ENCODE results near the gene CD33. TPM values are rescaled to one million over a fixed set of nuclear protein-coding genes. Genes with fewer than 3 reads are reported as not detected.

The CD33 gene
- polyA plus RNA-seq, 1 donor from 2014 or later, result not detected

DNA sequence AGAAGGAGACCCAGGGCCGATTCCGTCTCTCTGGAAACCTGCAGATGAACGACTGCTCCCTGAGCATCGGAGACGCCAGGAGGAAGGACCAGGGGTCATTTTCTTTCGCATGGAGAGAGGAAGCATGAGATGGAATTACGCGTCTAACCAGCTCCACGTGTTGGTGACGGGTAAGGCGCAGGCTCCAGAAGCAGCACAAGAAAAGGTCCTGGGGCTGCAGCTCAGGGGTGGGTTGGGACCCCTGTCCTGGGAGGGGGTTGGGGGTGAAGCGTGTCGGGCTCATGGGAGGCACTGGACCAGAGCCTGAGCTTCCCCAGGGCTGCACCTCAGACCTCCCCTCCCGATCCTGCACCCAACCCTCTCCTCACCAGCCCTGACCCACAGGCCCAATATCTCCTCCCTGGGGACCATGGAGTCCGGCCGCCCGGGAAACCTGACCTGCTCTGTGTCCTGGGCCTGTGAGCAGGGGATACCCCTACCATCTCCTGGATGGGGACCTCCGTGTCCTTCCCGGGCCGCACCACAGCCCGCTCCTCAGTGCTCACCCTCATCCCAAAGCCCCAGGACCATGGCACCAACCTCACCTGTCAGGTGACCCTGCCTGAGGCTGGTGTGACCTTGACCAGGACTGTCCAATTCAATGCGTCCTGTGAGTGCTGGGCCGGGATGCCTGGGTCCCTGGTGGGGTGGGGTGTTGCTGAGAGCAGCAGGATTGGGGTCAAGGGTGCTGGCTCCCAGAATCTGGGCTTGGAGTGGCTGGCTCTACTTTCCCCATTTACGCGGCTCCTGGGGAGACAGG lies 39.6 kb upstream of the CD33 start:
- H3K9ac ChIP-seq (ENCODE audit: low read length), result no peak overlapping the region
- H2AFZ ChIP-seq (ENCODE audit: low read depth, low read length), result no peak overlapping the region
- H3K9me2 ChIP-seq (ENCODE audit: insufficient read depth, low read length), result no peaks in the 10 kb centered on the region
- H3F3A ChIP-seq (ENCODE audit: insufficient read depth, low read length, poor library complexity, severe bottlenecking), result no peaks in the 10 kb centered on the region
- no peak overlapping the region for H3K27ac ChIP-seq (ENCODE audit: low read length)
- TF ChIP-seq EP300 (conservative IDR thresholded peaks at IDR 0.05; ENCODE audit: poor library complexity, severe bottlenecking) (no peak), SMC3 (conservative IDR thresholded peaks at IDR 0.05; ENCODE audit: poor library complexity) (no peak), REST (IDR thresholded peaks at IDR 0.05; ENCODE audit: borderline replicate concordance) (no peak)
- TF ChIP-seq, protein P1, sequence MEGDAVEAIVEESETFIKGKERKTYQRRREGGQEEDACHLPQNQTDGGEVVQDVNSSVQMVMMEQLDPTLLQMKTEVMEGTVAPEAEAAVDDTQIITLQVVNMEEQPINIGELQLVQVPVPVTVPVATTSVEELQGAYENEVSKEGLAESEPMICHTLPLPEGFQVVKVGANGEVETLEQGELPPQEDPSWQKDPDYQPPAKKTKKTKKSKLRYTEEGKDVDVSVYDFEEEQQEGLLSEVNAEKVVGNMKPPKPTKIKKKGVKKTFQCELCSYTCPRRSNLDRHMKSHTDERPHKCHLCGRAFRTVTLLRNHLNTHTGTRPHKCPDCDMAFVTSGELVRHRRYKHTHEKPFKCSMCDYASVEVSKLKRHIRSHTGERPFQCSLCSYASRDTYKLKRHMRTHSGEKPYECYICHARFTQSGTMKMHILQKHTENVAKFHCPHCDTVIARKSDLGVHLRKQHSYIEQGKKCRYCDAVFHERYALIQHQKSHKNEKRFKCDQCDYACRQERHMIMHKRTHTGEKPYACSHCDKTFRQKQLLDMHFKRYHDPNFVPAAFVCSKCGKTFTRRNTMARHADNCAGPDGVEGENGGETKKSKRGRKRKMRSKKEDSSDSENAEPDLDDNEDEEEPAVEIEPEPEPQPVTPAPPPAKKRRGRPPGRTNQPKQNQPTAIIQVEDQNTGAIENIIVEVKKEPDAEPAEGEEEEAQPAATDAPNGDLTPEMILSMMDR (IDR thresholded peaks at IDR 0.05; ENCODE audit: poor library complexity, severe bottlenecking), result no peak
- no peak overlapping the region for H3K4me2 ChIP-seq (ENCODE audit: low read length)
- H3K4me3 ChIP-seq (ENCODE audit: low read length), result no peak overlapping the region
- H3K9me3 ChIP-seq (ENCODE audit: low read length), result peaks cover 3% of the 10 kb centered on the region
- no peaks in the 10 kb centered on the region for H4K20me1 ChIP-seq (ENCODE audit: insufficient read depth)
- no peaks in the 10 kb centered on the region for H3K36me3 ChIP-seq (ENCODE audit: insufficient read depth, low read length)
- peaks cover 3% of the 10 kb centered on the region for H3K27me3 ChIP-seq (ENCODE audit: insufficient read depth, low read depth, low read length)
- no peaks in the 10 kb centered on the region for H3K79me2 ChIP-seq (replicated peaks; ENCODE audit: insufficient read depth, low read length)

GRCh38 chr19:51185868-51186215 lies 39.0 kb upstream of the CD33 start:
- H3K4me3 ChIP-seq (ENCODE audit: low read length), result no peak overlapping the region
- H3K4me2 ChIP-seq (ENCODE audit: low read length), result no peak overlapping the region
- H3K9me2 ChIP-seq (ENCODE audit: insufficient read depth, low read length), result no peaks in the 10 kb centered on the region
- peaks cover 3% of the 10 kb centered on the region for H3K9me3 ChIP-seq (ENCODE audit: low read length)
- H3F3A ChIP-seq (ENCODE audit: insufficient read depth, low read length, poor library complexity, severe bottlenecking), result no peaks in the 10 kb centered on the region
- no peaks in the 10 kb centered on the region for H4K20me1 ChIP-seq (ENCODE audit: insufficient read depth)
- no peaks in the 10 kb centered on the region for H3K36me3 ChIP-seq (ENCODE audit: insufficient read depth, low read length)
- no peak overlapping the region for H3K27ac ChIP-seq (ENCODE audit: low read length)
- no peaks in the 10 kb centered on the region for H3K79me2 ChIP-seq (replicated peaks; ENCODE audit: insufficient read depth, low read length)
- H2AFZ ChIP-seq (ENCODE audit: low read depth, low read length), result no peak overlapping the region
- peaks cover 3% of the 10 kb centered on the region for H3K27me3 ChIP-seq (ENCODE audit: insufficient read depth, low read depth, low read length)
- TF ChIP-seq TAF1 (IDR thresholded peaks at IDR 0.05; ENCODE audit: low read depth), result no peak
- no peak for TF ChIP-seq POLR2AphosphoS5 (IDR thresholded peaks at IDR 0.05)
- TF ChIP-seq, protein P1 (IDR thresholded peaks at IDR 0.05; ENCODE audit: poor library complexity, severe bottlenecking), result no peak
- no peak for TF ChIP-seq SMC3 (conservative IDR thresholded peaks at IDR 0.05; ENCODE audit: poor library complexity)
- TF ChIP-seq RAD21 (conservative IDR thresholded peaks at IDR 0.05), result no peak
- no peak for TF ChIP-seq EZH2 (IDR thresholded peaks at IDR 0.05; ENCODE audit: borderline replicate concordance, insufficient read depth, low read length, poor library complexity, severe bottlenecking)
- TF ChIP-seq REST (IDR thresholded peaks at IDR 0.05; ENCODE audit: borderline replicate concordance), result no peak
- no peak for TF ChIP-seq EP300 (conservative IDR thresholded peaks at IDR 0.05; ENCODE audit: poor library complexity, severe bottlenecking)
- no peak for TF ChIP-seq MXI1 (conservative IDR thresholded peaks at IDR 0.05; ENCODE audit: poor library complexity, severe bottlenecking)
- no peak overlapping the region for H3K9ac ChIP-seq (ENCODE audit: low read length)
